Erythroblast (primary cell): ENCODE measurements around the gene HSBP1.

Experiments
- GATA1 ChIP-seq: IDR thresholded peaks from 2 replicates; pipeline ENCODE4 v1.6.1; 2011; ENCODE audit warnings: low read depth, mild to moderate bottlenecking, control low read depth, low read length, moderate library complexity
- POLR2A ChIP-seq: IDR thresholded peaks from 2 replicates; pipeline ENCODE4 v1.6.1; 2011; ENCODE audit warnings: mild to moderate bottlenecking, low read length

- TF ChIP-seq POLR2A (no peak), GATA1 (no peak)
Measured at GRCh38 chr16:83856792-83857191, 49.0 kb downstream of the HSBP1 start.
